ENCODE results near the gene SENP8.

DNA sequence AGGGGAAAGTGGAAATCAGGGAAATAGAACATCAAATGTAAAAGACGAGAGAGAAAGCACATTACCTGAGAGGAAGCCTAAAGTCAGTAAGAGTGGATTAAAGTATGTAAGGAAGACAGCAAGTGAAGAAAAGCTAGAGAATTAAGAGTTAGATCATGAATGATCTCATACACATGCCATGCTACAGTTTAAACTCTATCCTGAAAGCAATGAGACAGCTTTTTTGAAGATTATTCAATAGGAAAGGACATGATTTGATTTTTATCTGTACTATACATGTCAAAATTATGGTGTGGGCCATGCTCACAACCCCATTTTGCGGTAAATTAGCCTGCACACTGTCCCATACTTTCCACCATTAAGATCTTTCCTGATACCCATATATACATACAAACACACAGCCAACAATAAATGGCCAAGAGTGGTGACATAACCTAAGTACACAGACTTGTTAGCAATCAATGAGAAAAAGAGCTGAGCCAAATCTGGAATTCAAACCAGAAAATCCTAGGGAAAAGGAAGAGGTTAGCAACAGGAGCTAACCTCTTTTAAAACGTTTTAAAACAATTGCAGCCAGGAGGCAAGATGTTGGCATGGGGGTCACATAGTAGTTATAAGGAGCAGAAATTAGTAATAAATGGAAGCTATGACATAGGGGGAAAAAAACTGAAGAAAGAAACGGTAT is 4.7 kb upstream of the SENP8 start:
- TF ChIP-seq POLR2A (IDR thresholded peaks at IDR 0.05; ENCODE audit: low read depth, low read length) (no peak), TAF1 (IDR thresholded peaks at IDR 0.05; ENCODE audit: borderline replicate concordance, low read depth, low read length) (no peak), POLR2AphosphoS5 (IDR thresholded peaks at IDR 0.05; ENCODE audit: low read depth, low read length) (no peak)
